DOHH2 (cell line): ENCODE results near the gene CLCN1.
A peak's percentile ranks its signal among the peaks of the same experiment; 100 is the strongest.

Experiments used
- H3F3A ChIP-seq: fragments of 200-600 bp; sonication (generic), shearing (Covaris generic); 2 replicates; pipeline ENCODE4 v1.6.0; 2016; ENCODE audit warnings: antibody characterized with exemption, mild to moderate bottlenecking; ENCODE audit not compliant: control insufficient read depth, insufficient read depth
- H3K27ac ChIP-seq: fragments of 200-600 bp; sonication (generic); 2 replicates; pipeline ENCODE4 v1.5.1; 2014; ENCODE audit warnings: low read depth, mild to moderate bottlenecking, low read length, moderate library complexity
- H3K27me3 ChIP-seq: fragments of 200-600 bp; sonication (generic); 2 replicates; pipeline ENCODE4 v1.6.1; 2014; ENCODE audit warnings: mild to moderate bottlenecking, low read length, mixed read lengths; ENCODE audit not compliant: control insufficient read depth
- H3K36me3 ChIP-seq: fragments of 200-600 bp; sonication (generic); 2 replicates; pipeline ENCODE4 v1.6.1; 2014; ENCODE audit warnings: mild to moderate bottlenecking, low read length, moderate library complexity, mixed read lengths; ENCODE audit not compliant: control insufficient read depth
- H3K4me1 ChIP-seq: fragments of 200-600 bp; sonication (generic); 2 replicates; pipeline ENCODE4 v1.6.1; 2014; ENCODE audit warnings: mild to moderate bottlenecking, low read length, mixed read lengths; ENCODE audit not compliant: control insufficient read depth
- H3K4me2 ChIP-seq: fragments of 200-600 bp; sonication (generic); 2 replicates; pipeline ENCODE4 v1.6.0; 2014; ENCODE audit warnings: mild to moderate bottlenecking, low read length, moderate library complexity
- H3K4me3 ChIP-seq: fragments of 200-600 bp; sonication (generic); 2 replicates; pipeline ENCODE4 v1.5.1; 2014; ENCODE audit warnings: mild to moderate bottlenecking, low read length, mixed read lengths
- H3K79me2 ChIP-seq: fragments of 200-600 bp; sonication (generic); 2 replicates; pipeline ENCODE4 v1.6.1; 2014; ENCODE audit warnings: mild to moderate bottlenecking, low read length, mixed read lengths; ENCODE audit not compliant: control insufficient read depth
- H3K9me2 ChIP-seq: fragments of 200-600 bp; sonication (generic); replicated peaks from 2 replicates; pipeline ENCODE4 v1.6.1; 2014; ENCODE audit warnings: mild to moderate bottlenecking, low read length, mixed read lengths; ENCODE audit not compliant: control insufficient read depth
- H3K9me3 ChIP-seq: fragments of 200-600 bp; sonication (generic); 2 replicates; pipeline ENCODE4 v1.6.1; 2014; ENCODE audit warnings: antibody characterized with exemption, low read length, mixed read lengths; ENCODE audit not compliant: control insufficient read depth, insufficient read depth
- H4K20me1 ChIP-seq: fragments of 200-600 bp; sonication (generic); 2 replicates; pipeline ENCODE4 v1.6.0; 2014; ENCODE audit warnings: low read depth, mild to moderate bottlenecking, antibody characterized with exemption, low read length, moderate library complexity; ENCODE audit not compliant: control insufficient read depth, insufficient read depth
- EZH2phosphoT487 ChIP-seq: fragments of 200-600 bp; sonication (generic); IDR thresholded peaks from 2 replicates; pipeline ENCODE4 v1.6.1; 2017; ENCODE audit warnings: borderline replicate concordance, mild to moderate bottlenecking, antibody characterized with exemption, low read length, moderate library complexity, mixed read lengths
- TF ChIP-seq, protein P1 (sequence below): fragments of 200-600 bp; sonication (generic); IDR thresholded peaks from one replicate; pipeline ENCODE4 v1.5.1; 2014; ENCODE audit warnings: antibody characterized with exemption, mild to moderate bottlenecking, low read depth, low read length; ENCODE audit not compliant: poor library complexity, severe bottlenecking

The CLCN1 gene

GRCh38 chr7:143321242-143321641, 5.3 kb downstream of the CLCN1 start:
- Histone ChIP-seq H3K4me1 (peaks cover 29% of the 10 kb centered on the region), H3K27me3 (no peaks in the 10 kb centered on the region), H3F3A (no peaks in the 10 kb centered on the region), H3K79me2 (no peaks in the 10 kb centered on the region), H3K36me3 (no peaks in the 10 kb centered on the region), H3K9me2 (no peaks in the 10 kb centered on the region), H3K4me3 (no peak overlapping the region), H3K9me3 (no peaks in the 10 kb centered on the region), H4K20me1 (no peaks in the 10 kb centered on the region), H3K4me2 (no peak overlapping the region), H3K27ac (no peak overlapping the region)
- TF ChIP-seq, protein P1, sequence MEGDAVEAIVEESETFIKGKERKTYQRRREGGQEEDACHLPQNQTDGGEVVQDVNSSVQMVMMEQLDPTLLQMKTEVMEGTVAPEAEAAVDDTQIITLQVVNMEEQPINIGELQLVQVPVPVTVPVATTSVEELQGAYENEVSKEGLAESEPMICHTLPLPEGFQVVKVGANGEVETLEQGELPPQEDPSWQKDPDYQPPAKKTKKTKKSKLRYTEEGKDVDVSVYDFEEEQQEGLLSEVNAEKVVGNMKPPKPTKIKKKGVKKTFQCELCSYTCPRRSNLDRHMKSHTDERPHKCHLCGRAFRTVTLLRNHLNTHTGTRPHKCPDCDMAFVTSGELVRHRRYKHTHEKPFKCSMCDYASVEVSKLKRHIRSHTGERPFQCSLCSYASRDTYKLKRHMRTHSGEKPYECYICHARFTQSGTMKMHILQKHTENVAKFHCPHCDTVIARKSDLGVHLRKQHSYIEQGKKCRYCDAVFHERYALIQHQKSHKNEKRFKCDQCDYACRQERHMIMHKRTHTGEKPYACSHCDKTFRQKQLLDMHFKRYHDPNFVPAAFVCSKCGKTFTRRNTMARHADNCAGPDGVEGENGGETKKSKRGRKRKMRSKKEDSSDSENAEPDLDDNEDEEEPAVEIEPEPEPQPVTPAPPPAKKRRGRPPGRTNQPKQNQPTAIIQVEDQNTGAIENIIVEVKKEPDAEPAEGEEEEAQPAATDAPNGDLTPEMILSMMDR = no peak

GRCh38 chr7:143321734-143322133, 5.8 kb downstream of the CLCN1 start:
- H3K79me2 ChIP-seq = no peaks in the 10 kb centered on the region
- H3K4me2 ChIP-seq = no peak overlapping the region
- peaks cover 34% of the 10 kb centered on the region for H3K4me1 ChIP-seq
- H3K27ac ChIP-seq = no peak overlapping the region
- no peaks in the 10 kb centered on the region for H3F3A ChIP-seq
- no peak overlapping the region for H3K4me3 ChIP-seq
- TF ChIP-seq, protein P1 = peak; percentile 41
- TF ChIP-seq EZH2phosphoT487 = no peak
- H4K20me1 ChIP-seq = no peaks in the 10 kb centered on the region
- no peaks in the 10 kb centered on the region for H3K36me3 ChIP-seq
- no peaks in the 10 kb centered on the region for H3K9me3 ChIP-seq
- no peaks in the 10 kb centered on the region for H3K9me2 ChIP-seq
- H3K27me3 ChIP-seq = no peaks in the 10 kb centered on the region

DNA sequence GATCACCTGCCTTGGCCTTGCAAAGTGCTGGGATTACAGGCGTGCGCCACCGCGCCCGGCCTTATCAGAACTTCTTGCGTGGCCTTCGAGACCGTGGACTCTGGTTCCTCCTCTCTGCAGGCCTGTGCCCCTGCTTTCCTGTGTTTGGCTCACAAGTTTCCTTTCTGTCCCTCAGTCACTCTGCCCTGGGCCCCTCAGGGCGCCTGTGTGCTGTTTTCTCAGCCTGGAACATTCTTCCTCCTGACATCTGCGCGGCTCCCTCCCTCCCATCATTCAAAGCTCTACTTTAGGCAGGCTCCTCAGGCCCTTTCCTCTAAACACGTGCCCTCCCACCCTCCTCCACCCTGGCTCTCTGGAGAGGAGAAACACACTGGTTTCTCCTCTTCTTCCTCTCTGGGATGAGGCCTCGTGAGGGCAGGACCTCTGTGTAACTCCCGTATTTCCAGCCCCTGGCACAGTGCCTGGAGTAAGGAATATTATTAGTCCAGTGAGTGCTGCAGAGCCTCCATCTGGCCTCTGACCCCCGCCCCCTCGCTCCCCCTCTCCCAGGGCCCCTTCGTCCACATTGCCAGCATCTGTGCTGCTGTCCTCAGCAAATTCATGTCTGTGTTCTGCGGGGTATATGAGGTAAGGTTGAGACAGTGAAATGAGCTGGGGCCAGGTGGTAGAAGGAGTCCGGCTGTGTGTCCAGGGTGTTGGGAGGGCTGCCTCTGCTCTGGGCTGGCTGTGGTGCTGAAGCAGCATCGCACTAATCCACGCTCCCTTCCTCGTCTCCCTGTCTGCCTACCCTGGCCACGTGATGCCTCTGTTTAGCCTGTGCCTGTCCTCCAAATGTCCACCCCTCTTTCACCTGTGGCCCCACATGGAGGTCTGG, 7.1 kb downstream of the CLCN1 start:
- no peaks in the 10 kb centered on the region for H3F3A ChIP-seq
- peaks cover 42% of the 10 kb centered on the region for H3K4me1 ChIP-seq
- no peaks in the 10 kb centered on the region for H3K36me3 ChIP-seq
- H3K4me3 ChIP-seq = no peak overlapping the region
- H3K4me2 ChIP-seq = no peak overlapping the region
- H3K9me3 ChIP-seq = no peaks in the 10 kb centered on the region
- no peak overlapping the region for H3K27ac ChIP-seq
- H3K79me2 ChIP-seq = no peaks in the 10 kb centered on the region
- H3K27me3 ChIP-seq = no peaks in the 10 kb centered on the region
- no peak for TF ChIP-seq EZH2phosphoT487
- TF ChIP-seq, protein P1 = no peak
- no peaks in the 10 kb centered on the region for H4K20me1 ChIP-seq
- H3K9me2 ChIP-seq = no peaks in the 10 kb centered on the region
